Testis (tissue), 2 donors: ENCODE results near the gene PTPRCAP.

Source experiments
- CTCF ChIP-seq, 3 experiments: fragments of 450-650 bp in 2 of 3; fragments of 200-600 bp in 1 of 3; sonication (generic) in 1 of 3; IDR thresholded peaks; one replicate each; pipeline ENCODE4 v1.5.1; 2016 to 2019; ENCODE audit warnings: antibody characterized with exemption in 3 of 3, mild to moderate bottlenecking in 2 of 3, moderate library complexity in 1 of 3
- POLR2A ChIP-seq: fragments of 450-650 bp; IDR thresholded peaks from one replicate; pipeline ENCODE4 v1.6.1; 2017; ENCODE audit warnings: antibody characterized with exemption, mild to moderate bottlenecking, moderate library complexity

GRCh38 chr11:67416416-67417335, 20.8 kb downstream of the PTPRCAP start:
- TF ChIP-seq CTCF (IDR thresholded peaks at IDR 0.05) (no peak), POLR2A (no peak)
